Measurements from ENCODE around the gene CEP57.

DNA sequence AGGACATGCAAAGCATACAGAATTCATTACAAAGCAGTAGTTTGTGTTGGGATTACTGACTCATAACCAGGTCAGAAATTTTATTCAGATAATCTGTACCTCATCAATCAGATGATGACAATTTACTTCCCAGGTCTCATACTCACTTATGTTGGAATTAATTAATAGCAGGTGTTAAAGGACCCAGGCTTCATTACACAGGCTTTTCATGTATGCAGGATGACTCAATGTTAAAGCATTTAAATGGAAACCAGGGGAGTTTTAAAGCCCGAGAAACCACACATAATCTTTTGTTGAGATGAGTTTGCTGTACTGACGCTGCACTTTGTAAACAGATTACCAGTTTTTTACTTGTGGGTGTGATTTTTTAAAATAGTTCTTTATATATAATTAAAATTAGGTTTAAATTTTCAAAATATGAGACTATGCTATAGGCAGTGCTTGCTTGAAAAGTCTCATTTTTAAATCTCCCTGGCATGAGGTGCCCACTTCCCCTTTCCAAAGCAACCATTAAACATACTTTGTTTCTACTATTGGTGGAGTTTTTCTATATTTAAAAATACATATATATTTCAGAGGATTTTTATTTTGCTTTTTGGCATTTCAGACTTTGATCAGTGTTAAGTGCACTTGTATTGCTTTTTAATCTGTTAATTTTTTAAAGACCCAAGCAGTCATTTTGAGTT, 41.0 kb downstream of the CEP57 start:
- TF ChIP-seq, protein P1, sequence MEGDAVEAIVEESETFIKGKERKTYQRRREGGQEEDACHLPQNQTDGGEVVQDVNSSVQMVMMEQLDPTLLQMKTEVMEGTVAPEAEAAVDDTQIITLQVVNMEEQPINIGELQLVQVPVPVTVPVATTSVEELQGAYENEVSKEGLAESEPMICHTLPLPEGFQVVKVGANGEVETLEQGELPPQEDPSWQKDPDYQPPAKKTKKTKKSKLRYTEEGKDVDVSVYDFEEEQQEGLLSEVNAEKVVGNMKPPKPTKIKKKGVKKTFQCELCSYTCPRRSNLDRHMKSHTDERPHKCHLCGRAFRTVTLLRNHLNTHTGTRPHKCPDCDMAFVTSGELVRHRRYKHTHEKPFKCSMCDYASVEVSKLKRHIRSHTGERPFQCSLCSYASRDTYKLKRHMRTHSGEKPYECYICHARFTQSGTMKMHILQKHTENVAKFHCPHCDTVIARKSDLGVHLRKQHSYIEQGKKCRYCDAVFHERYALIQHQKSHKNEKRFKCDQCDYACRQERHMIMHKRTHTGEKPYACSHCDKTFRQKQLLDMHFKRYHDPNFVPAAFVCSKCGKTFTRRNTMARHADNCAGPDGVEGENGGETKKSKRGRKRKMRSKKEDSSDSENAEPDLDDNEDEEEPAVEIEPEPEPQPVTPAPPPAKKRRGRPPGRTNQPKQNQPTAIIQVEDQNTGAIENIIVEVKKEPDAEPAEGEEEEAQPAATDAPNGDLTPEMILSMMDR (IDR thresholded peaks at IDR 0.05; ENCODE audit: poor library complexity): no peak
- TF ChIP-seq EZH2 (IDR thresholded peaks at IDR 0.05; ENCODE audit: borderline replicate concordance): no peak

Data from hepatocyte (in vitro differentiated cells).